Measurements from ENCODE around the gene PYROXD2.

The PYROXD2 gene

DNA sequence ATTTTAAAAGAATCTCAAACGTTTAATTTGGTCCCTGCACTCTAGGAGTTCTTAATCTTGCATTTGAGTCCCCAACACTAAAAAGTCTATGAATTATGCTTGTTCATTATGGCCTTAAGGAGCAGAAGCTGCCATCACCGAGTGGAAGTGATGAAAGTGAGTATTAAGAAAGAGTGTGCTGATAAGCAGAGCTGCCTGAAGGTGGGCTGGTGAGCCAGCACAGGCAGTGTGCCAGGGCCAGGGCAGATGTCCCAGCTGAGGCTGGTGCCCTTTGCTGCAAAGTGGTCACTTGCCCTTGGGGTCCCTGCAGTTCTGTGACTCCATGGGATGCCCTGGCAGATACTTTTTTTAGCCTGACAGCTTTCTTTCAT is 74.1 kb downstream of the PYROXD2 start:
- no peak overlapping the region for H3K4me3 ChIP-seq (ENCODE audit: low read length)
- DNase-seq (ENCODE audit: low read depth) = peak; percentile 15

DNA sequence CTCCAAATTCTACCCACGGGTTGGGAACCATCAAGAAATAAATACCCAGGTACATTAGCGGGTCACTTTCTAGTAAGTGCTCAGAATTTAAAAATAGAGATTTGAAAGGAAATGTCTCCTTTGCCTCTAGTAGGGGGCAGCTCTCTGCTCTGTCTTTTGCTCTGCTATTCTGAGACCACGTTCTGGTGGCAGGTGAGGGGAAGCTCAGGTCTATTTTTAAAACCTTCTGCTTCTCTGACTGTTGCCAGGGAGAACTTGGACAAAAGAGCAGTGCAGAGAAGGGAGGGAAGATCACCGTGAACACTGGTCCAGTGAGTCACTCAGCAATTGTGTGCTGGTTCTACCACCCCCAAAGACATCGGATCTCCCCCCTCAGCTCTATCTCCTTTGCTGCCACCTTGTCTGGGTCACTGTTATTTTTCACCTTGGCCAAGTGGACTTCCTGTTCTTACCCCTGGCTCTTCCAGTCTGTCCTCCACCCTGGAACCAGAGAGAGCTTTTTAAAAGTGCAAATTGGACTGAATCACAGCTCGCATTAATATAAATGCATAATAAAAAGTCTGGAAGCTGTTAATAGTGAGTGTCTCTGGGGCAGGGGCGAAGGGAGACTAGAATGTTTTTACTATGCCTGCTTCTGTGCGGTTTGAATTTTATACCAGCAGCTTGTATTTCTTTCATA is 74.6 kb downstream of the PYROXD2 start:
- TF ChIP-seq CTCF (IDR thresholded peaks at IDR 0.05; ENCODE audit: insufficient read depth, low read depth, low read length, missing control alignments) = no peak
- H3K4me3 ChIP-seq (ENCODE audit: low read length) = no peak overlapping the region
- DNase-seq (ENCODE audit: low read depth) = peak; percentile 33

More for the DNA sequence above, 74.1 kb downstream of the PYROXD2 start:
- no peak for TF ChIP-seq CTCF (IDR thresholded peaks at IDR 0.05; ENCODE audit: insufficient read depth, low read depth, low read length, missing control alignments)

- DNase-seq (ENCODE audit: low read depth) = no peak
- no peak overlapping the region for H3K4me3 ChIP-seq (ENCODE audit: low read length)
- no peak for TF ChIP-seq CTCF (IDR thresholded peaks at IDR 0.05; ENCODE audit: insufficient read depth, low read depth, low read length, missing control alignments)
Observed at GRCh38 chr10:98339799-98340198, 75.2 kb downstream of the PYROXD2 start.

DNA sequence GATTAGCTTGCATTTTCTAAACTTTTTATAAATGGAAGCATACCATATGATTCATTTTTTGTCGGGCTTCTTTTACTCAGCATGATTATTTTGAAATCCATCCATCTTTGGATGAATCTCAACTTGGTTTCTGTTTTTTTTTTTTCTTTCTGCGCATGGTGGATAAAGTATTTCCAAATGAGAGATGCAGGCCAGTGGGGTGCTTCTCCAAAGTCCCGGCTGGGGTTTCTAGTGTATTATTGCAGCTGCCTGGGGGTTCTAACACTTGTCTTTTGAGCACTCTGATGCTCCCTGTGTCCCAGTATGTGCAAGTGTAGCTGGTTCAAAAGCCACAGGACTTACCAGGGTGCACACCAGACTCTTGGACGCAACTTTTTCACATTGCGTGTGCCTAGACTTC is 76.1 kb downstream of the PYROXD2 start:
- no peak for DNase-seq (ENCODE audit: low read depth)
- H3K4me3 ChIP-seq (ENCODE audit: low read length) = no peak overlapping the region
- no peak for TF ChIP-seq CTCF (IDR thresholded peaks at IDR 0.05; ENCODE audit: insufficient read depth, low read depth, low read length, missing control alignments)

DNA sequence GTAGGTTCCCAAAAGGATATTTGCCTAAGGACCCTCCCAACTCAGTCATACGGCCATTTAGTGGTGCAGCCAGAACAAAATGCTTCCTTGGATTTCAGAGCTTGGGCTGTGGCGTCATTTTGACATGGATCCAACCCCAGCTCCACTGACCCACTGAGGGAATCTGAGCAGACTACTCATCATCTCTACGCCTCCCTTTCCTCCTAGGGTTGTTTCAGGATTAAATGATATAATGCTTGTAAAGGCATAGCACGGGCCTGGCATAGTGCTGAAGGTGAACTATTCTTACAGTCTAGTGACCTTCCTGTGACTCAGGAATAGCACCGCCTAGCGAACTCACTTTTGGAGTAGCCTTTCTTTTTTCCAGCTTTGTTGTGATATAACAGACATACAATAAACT is 76.7 kb downstream of the PYROXD2 start:
- DNase-seq (ENCODE audit: low read depth) = no peak
- no peak for TF ChIP-seq CTCF (IDR thresholded peaks at IDR 0.05; ENCODE audit: insufficient read depth, low read depth, low read length, missing control alignments)

GRCh38 chr10:98337484-98337883 is 77.5 kb downstream of the PYROXD2 start:
- TF ChIP-seq CTCF (IDR thresholded peaks at IDR 0.05; ENCODE audit: insufficient read depth, low read depth, low read length, missing control alignments) = no peak
- no peak overlapping the region for H3K4me3 ChIP-seq (ENCODE audit: low read length)
- DNase-seq (ENCODE audit: low read depth) = no peak

More for the DNA sequence above, 76.7 kb downstream of the PYROXD2 start:
- no peak overlapping the region for H3K4me3 ChIP-seq (ENCODE audit: low read length)

Data from epithelial cell of esophagus (primary cell).